ENCODE data around the gene SLC9A4. TPM values are rescaled to one million over a fixed set of nuclear protein-coding genes. Genes with fewer than 3 reads are reported as not detected.

The SLC9A4 gene
- total and polyA plus RNA-seq, 2 of the 4 experiments (the other 2 are of a cell fraction) = not detected

DNA sequence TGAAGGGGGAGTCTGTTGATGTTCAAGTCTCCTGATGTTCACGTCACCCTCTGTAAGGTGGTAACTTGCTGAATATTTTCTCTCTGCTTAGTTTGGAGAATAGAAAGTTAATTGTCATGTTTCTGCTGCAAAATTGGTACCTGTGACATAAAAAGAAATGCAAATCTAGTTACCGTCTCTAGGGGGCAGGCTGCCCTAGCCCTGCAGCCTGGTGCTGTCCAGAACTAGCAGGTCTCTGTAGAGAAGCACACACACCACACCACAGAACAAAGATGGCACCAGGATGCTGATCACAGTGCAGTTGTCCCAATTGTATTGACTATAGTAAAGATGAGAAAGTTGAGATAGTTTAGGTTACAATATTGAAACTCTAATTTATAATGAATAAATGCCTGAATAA is 47.0 kb downstream of the SLC9A4 start:
- Histone ChIP-seq H3K23ac (ENCODE audit: low read depth, low read length) (no peak overlapping the region), H2AK9ac (replicated peaks; ENCODE audit: low read depth, low read length, poor library complexity) (no peak overlapping the region), H3K9ac (ENCODE audit: low read depth, low read length) (no peak overlapping the region), H3K9me1 (ENCODE audit: insufficient read depth, low read length) (no peaks in the 10 kb centered on the region), H3K56ac (ENCODE audit: extremely low read depth, insufficient read depth, low read length) (no peak overlapping the region), H4K8ac (ENCODE audit: low read depth in 2 of 2, low read length in 2 of 2) (no peak overlapping the region), H2BK20ac (ENCODE audit: low read depth, low read length) (no peak overlapping the region), H3K79me1 (ENCODE audit: low read depth in 1 of 2, low read length in 2 of 2) (no peaks in the 10 kb centered on the region), H3K27me3 (ENCODE audit: control insufficient read depth, insufficient read depth, low read length) (peaks cover 6% of the 10 kb centered on the region), H4K5ac (ENCODE audit: low read depth, low read length) (no peak overlapping the region), H3K36me3 (ENCODE audit: control insufficient read depth, insufficient read depth, low read length) (no peaks in the 10 kb centered on the region), H2AK5ac (ENCODE audit: low read depth, low read length) (no peak overlapping the region), H2BK120ac (ENCODE audit: low read depth, low read length) (no peak overlapping the region), H3K18ac (ENCODE audit: low read depth, low read length) (no peak overlapping the region), H3K14ac (replicated peaks; ENCODE audit: low read depth, low read length) (no peak overlapping the region), H4K20me1 (ENCODE audit: insufficient read depth, low read length) (no peaks in the 10 kb centered on the region), H2AFZ (replicated peaks; ENCODE audit: low read length, poor library complexity) (no peak overlapping the region), H3K4me1 (ENCODE audit: control insufficient read depth, insufficient read depth, low read length) (no peaks in the 10 kb centered on the region), H3K9me3 (ENCODE audit: control insufficient read depth, insufficient read depth, low read length) (no peaks in the 10 kb centered on the region), H3K4ac (ENCODE audit: low read depth, low read length) (no peak overlapping the region), H3K4me2 (ENCODE audit: low read depth, low read length) (no peak overlapping the region), H3K4me3 (ENCODE audit: insufficient read depth, low read depth, low read length) (no peak overlapping the region), H2BK5ac (ENCODE audit: low read depth, low read length, poor library complexity, severe bottlenecking) (no peak overlapping the region), H3K27ac (ENCODE audit: insufficient read depth, low read length) (no peak overlapping the region), H2BK15ac (ENCODE audit: low read depth, low read length) (no peak overlapping the region), H4K91ac (ENCODE audit: insufficient read depth, low read depth, low read length) (no peak overlapping the region)
- no peak for TF ChIP-seq MAZ (IDR thresholded peaks at IDR 0.05; ENCODE audit: borderline replicate concordance, low read depth, low read length)
- TF ChIP-seq RAD21 (IDR thresholded peaks at IDR 0.05; ENCODE audit: low read length) = peak; percentile 49
- TF ChIP-seq CTCF (conservative IDR thresholded peaks at IDR 0.05; ENCODE audit: low read depth, low read length) = peak; percentile 36
- no TSS peak for BruUV-seq (replicated peaks)
- in situ Hi-C loops (cut with MboI; ENCODE audit: low sequenced_read_pairs) = no loop called here
- DNase-seq (peak; percentile 17), ATAC-seq (ENCODE audit: low read depth) (peak; percentile 68)
- no CpG with 5 or more reads among the region's 2 CpGs for WGBS, 2 experiments (ENCODE audit: extremely low coverage in 2 of 2, insufficient read length in 1 of 2)
- CTCF ChIA-PET = no interaction called here
- intact Hi-C loops (cut with micrococcal nuclease) = loop anchor here (5.0 kb wide), 1 partner anchor 97 kb away; the partner anchor contains the start of gene SLC9A2
- dilution Hi-C loops (cut with HindIII; ENCODE audit: low sequenced_read_pairs, unreplicated experiment) = no loop called here
- POLR2A ChIA-PET (ENCODE audit: unreplicated experiment) = no interaction called here
